Stimulated activated memory B cell treated with anti-CD40 and anti-IgM and Interleukin-4, amounts not matched to agents 10 μg/mL and 1 μg/mL and 100 μg/mL, for 72 hours (primary cell): ENCODE results near the gene RPL15.
"Not testable (repeated sequence)": the region's sequence is repeated elsewhere in the genome, so short reads cannot be mapped to it uniquely, and the experiment has no call there.

Experiments used
- ATAC-seq: fragments of 150-1000 bp; cut with Tn5 transposase; 2 replicates; pipeline ENCODE4 v1.10.0; 2021
- H3K27ac Mint-ChIP-seq: one replicate; pipeline ENCODE4 v1.8.0; 2022; ENCODE audit warnings: mild to moderate bottlenecking, mixed read lengths
- H3K27me3 Mint-ChIP-seq: one replicate; pipeline ENCODE4 v1.8.0; 2022; ENCODE audit warnings: mixed read lengths
- H3K36me3 Mint-ChIP-seq: one replicate; pipeline ENCODE4 v1.8.0; 2022; ENCODE audit warnings: mixed read lengths
- H3K4me1 Mint-ChIP-seq: one replicate; pipeline ENCODE4 v1.8.0; 2022; ENCODE audit warnings: mixed read lengths
- H3K4me3 Mint-ChIP-seq: one replicate; pipeline ENCODE4 v1.8.0; 2022; ENCODE audit warnings: mild to moderate bottlenecking, moderate library complexity, mixed read lengths
- H3K9me3 Mint-ChIP-seq: one replicate; pipeline ENCODE4 v1.8.0; 2022; ENCODE audit warnings: mixed read lengths

The RPL15 gene

DNA sequence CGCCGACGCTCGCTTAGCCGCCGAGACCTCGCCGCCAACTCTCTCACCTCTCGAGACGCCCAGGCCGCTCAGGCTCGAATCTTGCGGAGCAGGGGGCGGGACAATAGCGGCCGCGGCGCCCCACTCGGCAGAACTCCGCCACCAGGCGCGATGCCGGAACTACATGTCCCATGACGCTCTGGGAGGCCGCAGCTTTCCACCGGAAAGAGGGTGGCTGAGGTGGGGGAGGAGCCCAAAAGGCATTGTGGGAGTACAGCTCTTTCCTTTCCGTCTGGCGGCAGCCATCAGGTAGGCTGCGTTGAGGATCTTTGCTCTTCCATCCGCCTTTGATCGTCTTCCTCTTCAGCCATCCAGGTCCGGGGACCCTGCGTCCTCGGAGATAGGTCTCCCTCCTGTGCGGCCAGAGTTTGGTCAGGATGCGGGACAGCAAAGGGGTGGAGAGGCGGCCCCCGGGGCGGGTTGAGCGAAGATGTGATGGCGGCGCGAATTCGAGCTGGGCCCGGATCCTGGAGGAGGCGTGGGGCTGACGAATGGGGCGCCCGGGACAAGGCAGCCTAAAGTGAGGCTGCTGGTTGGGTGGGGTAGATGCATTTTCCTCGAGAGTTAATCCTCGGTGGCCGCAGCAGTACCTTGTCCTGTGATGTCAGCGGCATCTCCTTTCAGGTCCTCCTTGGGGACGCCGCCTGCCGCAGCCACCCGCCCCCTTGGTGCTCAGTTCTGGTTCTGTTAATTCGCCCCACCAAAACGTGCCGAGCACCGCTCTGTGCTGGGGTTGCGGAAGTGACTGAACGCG, at the start of gene RPL15, which contains the start of gene NKIRAS1:
Gene RPL15, plus strand, starts transcription at position 247 of the 793 bp plus-strand sequence. CDS start 728 bp downstream, outside the sequence.
Gene NKIRAS1, minus strand, starts transcription at position 105 of the 793 bp plus-strand sequence. CDS start 6,086 bp downstream, outside the sequence.
- H3K27me3 Mint-ChIP-seq = no peaks in the 10 kb centered on the region

GRCh38 chr3:23867400-23867799, 49.5 kb upstream of the RPL15 start:
- no peaks in the 10 kb centered on the region for H3K9me3 Mint-ChIP-seq
- H3K27ac Mint-ChIP-seq = peak overlapping the region; percentile 14
- H3K4me3 Mint-ChIP-seq = no peak overlapping the region
- H3K4me1 Mint-ChIP-seq = peaks cover 46% of the 10 kb centered on the region
- no peak for ATAC-seq
- no peaks in the 10 kb centered on the region for H3K27me3 Mint-ChIP-seq
- H3K36me3 Mint-ChIP-seq = peaks cover 17% of the 10 kb centered on the region

More for the DNA sequence above, at the start of gene RPL15, which contains the start of gene NKIRAS1:
- peak; percentile 98 for ATAC-seq
- peak within 1 kb of the TSS; percentile 98 for H3K4me3 Mint-ChIP-seq
- H3K4me1 Mint-ChIP-seq = peaks cover 47% of the 10 kb centered on the region
- peak within 1 kb of the TSS; percentile 99 for H3K27ac Mint-ChIP-seq
- H3K9me3 Mint-ChIP-seq = no peaks in the 10 kb centered on the region
- H3K36me3 Mint-ChIP-seq = peaks cover 46% of the 10 kb centered on the region

- H3K9me3 Mint-ChIP-seq = no peaks in the 10 kb centered on the region
- peaks cover 44% of the 10 kb centered on the region for H3K4me1 Mint-ChIP-seq
- no peaks in the 10 kb centered on the region for H3K27me3 Mint-ChIP-seq
- peak overlapping the region; percentile 14 for H3K27ac Mint-ChIP-seq
- no peak for ATAC-seq
- H3K4me3 Mint-ChIP-seq = no peak overlapping the region
- peaks cover 17% of the 10 kb centered on the region for H3K36me3 Mint-ChIP-seq
These were observed 49.1 kb upstream of the RPL15 start for GRCh38 chr3:23867838-23868237.

- Mint-ChIP-seq H3K9me3 (no peaks in the 10 kb centered on the region), H3K4me1 (peaks cover 42% of the 10 kb centered on the region), H3K4me3 (no peak overlapping the region), H3K36me3 (no peaks in the 10 kb centered on the region), H3K27me3 (no peaks in the 10 kb centered on the region), H3K27ac (no peak overlapping the region)
- ATAC-seq = no peak
These were observed 46.8 kb upstream of the RPL15 start for GRCh38 chr3:23869977-23870662.

DNA sequence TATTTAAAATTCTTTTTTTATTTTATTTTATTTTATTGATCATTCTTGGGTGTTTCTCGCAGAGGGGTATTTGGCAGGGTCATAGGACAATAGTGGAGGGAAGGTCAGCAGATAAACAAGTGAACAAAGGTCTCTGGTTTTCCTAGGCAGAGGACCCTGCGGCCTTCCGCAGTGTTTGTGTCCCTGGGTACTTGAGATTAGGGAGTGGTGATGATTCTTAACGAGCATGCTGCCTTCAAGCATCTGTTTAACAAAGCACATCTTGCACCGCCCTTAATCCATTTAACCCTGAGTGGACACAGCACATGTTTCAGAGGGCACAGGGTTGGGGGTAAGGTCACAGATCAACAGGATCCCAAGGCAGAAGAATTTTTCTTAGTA, 46.3 kb upstream of the RPL15 start:
- peaks cover 42% of the 10 kb centered on the region for H3K4me1 Mint-ChIP-seq
- not testable (repeated sequence) for H3K4me3 Mint-ChIP-seq, H3K9me3 Mint-ChIP-seq, H3K27me3 Mint-ChIP-seq, H3K36me3 Mint-ChIP-seq, ATAC-seq, H3K27ac Mint-ChIP-seq

DNA sequence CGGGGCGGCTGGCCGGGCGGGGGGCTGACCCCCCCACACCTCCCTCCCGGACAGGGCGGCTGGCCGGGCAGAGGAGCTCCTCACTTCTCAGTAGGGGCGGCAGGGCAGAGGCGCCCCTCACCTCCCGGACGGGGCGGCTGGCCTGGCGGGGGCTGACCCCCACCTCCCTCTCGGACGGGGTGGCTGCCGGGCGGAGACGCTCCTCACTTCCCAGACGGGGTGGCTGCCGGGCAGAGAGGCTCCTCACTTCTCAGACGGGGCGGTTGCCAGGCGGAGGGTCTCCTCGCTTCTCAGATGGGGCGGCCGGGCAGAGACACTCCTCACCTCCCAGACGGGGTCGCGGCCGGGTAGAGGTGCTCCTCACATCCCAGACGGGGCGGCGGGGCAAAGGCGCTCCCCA, 45.6 kb upstream of the RPL15 start:
- not testable (repeated sequence) for H3K27me3 Mint-ChIP-seq
- peaks cover 42% of the 10 kb centered on the region for H3K4me1 Mint-ChIP-seq

GRCh38 chr3:23872330-23872729, 44.6 kb upstream of the RPL15 start:
- Mint-ChIP-seq H3K4me3 (no peak overlapping the region), H3K36me3 (no peaks in the 10 kb centered on the region), H3K4me1 (peaks cover 42% of the 10 kb centered on the region), H3K27ac (no peak overlapping the region), H3K27me3 (no peaks in the 10 kb centered on the region), H3K9me3 (no peaks in the 10 kb centered on the region)
- ATAC-seq = no peak

More for the DNA sequence above, 45.6 kb upstream of the RPL15 start:
- not testable (repeated sequence) for H3K4me3 Mint-ChIP-seq, H3K9me3 Mint-ChIP-seq, H3K36me3 Mint-ChIP-seq, ATAC-seq, H3K27ac Mint-ChIP-seq

DNA sequence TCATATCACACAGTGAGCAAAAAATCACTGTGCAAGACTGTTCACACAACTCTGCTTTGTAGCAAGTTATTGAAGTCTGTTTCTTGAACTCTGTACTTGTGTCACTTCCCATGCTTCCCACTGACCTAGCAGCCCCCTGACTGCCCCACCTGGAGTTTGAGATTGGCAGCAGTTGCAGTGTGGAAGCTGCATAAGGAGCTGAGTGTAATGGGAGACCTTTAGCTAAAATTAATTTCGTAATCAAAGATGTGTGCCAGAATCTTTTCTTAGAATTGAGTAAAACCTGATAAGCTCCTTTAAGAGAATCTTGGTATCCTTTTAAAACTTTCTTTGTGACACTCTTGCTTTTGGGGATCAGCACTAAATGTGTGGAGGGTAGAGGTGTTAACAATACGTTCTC, 43.0 kb upstream of the RPL15 start:
- peaks cover 5% of the 10 kb centered on the region for H3K36me3 Mint-ChIP-seq
- peak overlapping the region; percentile 15 for H3K27ac Mint-ChIP-seq
- H3K27me3 Mint-ChIP-seq = no peaks in the 10 kb centered on the region
- ATAC-seq = no peak
- H3K9me3 Mint-ChIP-seq = no peaks in the 10 kb centered on the region
- H3K4me1 Mint-ChIP-seq = peaks cover 46% of the 10 kb centered on the region
- H3K4me3 Mint-ChIP-seq = no peak overlapping the region

DNA sequence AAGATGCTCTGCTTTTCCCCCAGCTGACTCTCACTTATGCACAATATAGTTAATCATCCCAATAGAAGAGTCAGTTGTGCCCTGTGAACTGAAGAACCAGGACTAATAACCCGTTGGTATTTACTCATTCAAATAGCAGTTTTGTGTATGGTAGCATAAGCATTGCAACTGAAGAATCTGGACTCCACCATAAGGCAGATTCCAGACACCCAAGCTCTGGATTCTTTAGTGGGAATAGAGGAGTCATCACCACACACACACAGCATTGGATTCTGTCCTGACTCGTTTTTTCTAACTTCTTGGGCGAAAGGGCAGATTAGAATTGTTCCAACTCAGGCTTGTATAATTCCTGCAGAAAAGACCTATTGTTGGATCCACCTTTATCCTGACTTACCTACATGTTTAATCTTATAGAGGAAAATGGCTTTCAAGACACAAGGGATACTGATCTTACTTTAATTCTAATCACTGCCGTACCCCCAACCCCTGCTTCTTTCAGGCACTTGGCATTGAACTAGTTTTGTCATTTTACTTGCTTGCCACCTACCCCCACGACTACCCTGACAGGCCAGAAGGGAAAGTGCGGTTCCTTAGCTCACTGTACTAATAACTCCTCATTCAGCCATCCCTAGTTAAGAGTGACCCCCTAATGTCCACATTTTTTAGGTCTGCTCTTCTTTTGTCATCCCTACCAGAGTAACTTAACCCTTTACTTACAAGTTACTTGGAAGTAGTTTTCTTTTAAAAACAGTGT, 42.4 kb upstream of the RPL15 start:
- no peaks in the 10 kb centered on the region for H3K9me3 Mint-ChIP-seq
- peaks cover 46% of the 10 kb centered on the region for H3K4me1 Mint-ChIP-seq
- H3K36me3 Mint-ChIP-seq = peaks cover 5% of the 10 kb centered on the region
- no peaks in the 10 kb centered on the region for H3K27me3 Mint-ChIP-seq
- H3K27ac Mint-ChIP-seq = peak overlapping the region; percentile 15
- no peak for ATAC-seq
- no peak overlapping the region for H3K4me3 Mint-ChIP-seq

DNA sequence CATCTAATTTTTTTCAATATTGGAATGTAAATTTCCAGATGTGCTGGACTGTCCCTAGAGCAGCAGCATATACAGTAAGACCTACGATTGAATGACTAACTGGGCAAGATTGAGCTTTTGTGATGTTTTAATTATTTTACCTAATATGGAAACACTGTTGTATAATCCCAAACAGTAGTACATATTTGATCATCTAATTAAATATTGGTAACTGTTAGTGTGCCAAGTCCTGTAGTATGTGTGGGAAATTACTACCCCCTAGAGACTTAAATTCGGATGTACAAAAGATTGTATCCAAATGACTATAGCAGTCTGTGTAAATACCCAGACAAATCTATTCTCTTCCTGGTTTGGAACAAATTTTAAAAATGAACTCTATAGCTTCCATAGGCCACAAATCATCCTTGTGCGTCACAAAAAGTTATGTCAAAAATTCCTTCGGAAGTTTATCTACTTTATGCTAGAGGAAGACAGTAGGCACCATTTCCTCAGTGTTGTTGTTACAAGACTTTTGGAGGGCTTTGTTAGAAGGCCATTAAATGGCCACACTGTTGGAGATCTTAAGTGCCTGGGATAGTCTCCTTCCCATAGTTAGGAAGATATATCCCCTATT, 41.7 kb upstream of the RPL15 start:
- peaks cover 46% of the 10 kb centered on the region for H3K4me1 Mint-ChIP-seq

GRCh38 chr3:23876923-23877322, 40.0 kb upstream of the RPL15 start:
- Mint-ChIP-seq H3K4me3 (no peak overlapping the region), H3K27ac (no peak overlapping the region), H3K27me3 (no peaks in the 10 kb centered on the region), H3K4me1 (peaks cover 46% of the 10 kb centered on the region), H3K36me3 (peaks cover 13% of the 10 kb centered on the region), H3K9me3 (no peaks in the 10 kb centered on the region)
- ATAC-seq = no peak

More for the DNA sequence above, 41.7 kb upstream of the RPL15 start:
- ATAC-seq = no peak
- Mint-ChIP-seq H3K27ac (no peak overlapping the region), H3K4me3 (no peak overlapping the region), H3K9me3 (no peaks in the 10 kb centered on the region), H3K27me3 (no peaks in the 10 kb centered on the region), H3K36me3 (peaks cover 5% of the 10 kb centered on the region)

- Mint-ChIP-seq H3K9me3 (no peaks in the 10 kb centered on the region), H3K4me3 (no peak overlapping the region), H3K27me3 (no peaks in the 10 kb centered on the region), H3K27ac (no peak overlapping the region), H3K36me3 (peaks cover 18% of the 10 kb centered on the region), H3K4me1 (peaks cover 46% of the 10 kb centered on the region)
- no peak for ATAC-seq
These were observed 39.5 kb upstream of the RPL15 start for GRCh38 chr3:23877329-23877980.

- Mint-ChIP-seq H3K27ac (no peak overlapping the region), H3K27me3 (no peaks in the 10 kb centered on the region), H3K4me3 (no peak overlapping the region), H3K36me3 (peaks cover 18% of the 10 kb centered on the region), H3K9me3 (no peaks in the 10 kb centered on the region), H3K4me1 (peaks cover 32% of the 10 kb centered on the region)
- ATAC-seq = no peak
These were observed 37.4 kb upstream of the RPL15 start for GRCh38 chr3:23879485-23879884.

GRCh38 chr3:23880703-23881339, 36.1 kb upstream of the RPL15 start:
- Mint-ChIP-seq H3K27ac (no peak overlapping the region), H3K36me3 (peaks cover 18% of the 10 kb centered on the region), H3K27me3 (no peaks in the 10 kb centered on the region), H3K4me1 (peaks cover 19% of the 10 kb centered on the region), H3K9me3 (no peaks in the 10 kb centered on the region), H3K4me3 (no peak overlapping the region)
- no peak for ATAC-seq
